Activated T-helper 1 cell treated with anti-CD3 and anti-CD28 coated beads, Interleukin-2, amount 50 U/mL, for 16 hours (primary cell): ENCODE data around the gene PPP1CA.
"Not testable (repeated sequence)": the region's sequence is repeated elsewhere in the genome, so short reads cannot be mapped to it uniquely, and the experiment has no call there.

Source experiments
- DNase-seq, 2 donors: peaks; one replicate each; pipeline ENCODE4 v3.0.0-alpha.2; 2020; ENCODE audit warnings: low read depth in 1 of 2, low spot score in 1 of 2

The PPP1CA gene

DNA sequence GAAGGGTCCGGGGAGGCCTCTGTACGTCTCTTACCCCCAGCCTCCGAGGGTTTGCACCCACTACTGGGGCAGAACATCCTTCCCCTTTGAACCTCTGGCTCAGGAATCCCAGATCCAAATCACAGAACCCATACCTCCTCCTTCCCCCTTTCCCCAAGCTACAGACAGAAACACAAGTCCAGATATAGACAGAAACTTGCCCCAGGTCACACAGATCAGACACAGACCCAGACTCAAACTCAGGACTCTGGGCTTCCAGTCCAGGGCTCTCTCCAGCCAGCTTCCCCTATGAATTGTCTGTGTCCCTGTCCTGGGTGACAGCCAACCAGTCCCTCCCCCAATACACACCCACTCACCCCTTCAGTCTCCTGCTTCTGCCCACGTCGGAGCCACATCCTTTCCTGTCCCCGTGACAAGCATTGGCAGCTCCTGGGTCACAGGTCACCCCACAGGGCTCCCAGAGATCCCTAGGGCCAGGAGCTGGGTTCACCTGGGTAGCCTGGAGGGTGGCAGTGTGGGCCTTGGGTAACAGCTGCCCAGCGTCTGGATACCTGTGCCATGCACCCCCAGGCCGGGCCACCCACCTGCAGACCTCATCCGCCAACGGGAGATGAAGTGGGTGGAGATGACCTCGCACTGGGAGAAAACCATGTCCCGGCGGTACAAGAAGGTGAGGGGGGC lies 3.0 kb upstream of the PPP1CA start:
- DNase-seq = no peak

DNA sequence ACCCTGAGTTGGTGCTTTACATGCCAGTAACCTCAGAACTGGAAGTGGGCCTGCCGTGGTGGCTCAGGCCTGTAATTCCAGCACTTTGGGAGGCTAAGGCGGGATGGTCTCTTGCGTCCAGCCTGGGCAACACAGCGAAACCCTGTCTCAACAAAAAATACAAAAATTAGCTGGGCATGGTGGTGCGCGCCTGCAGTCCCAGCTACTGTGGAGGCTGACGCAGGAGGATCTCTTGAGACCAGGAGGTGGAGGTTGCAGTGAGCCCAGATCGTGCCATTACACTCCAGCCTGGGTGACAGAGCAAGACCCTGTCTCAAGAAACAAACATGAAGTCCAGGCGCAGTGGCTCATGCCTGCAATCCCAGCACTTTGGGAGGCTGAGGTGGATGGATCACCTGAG lies 1.4 kb upstream of the PPP1CA start:
- DNase-seq = not testable (repeated sequence)

- not testable (repeated sequence) for DNase-seq
These were observed 658 bp upstream of the PPP1CA start for GRCh38 chr11:67402192-67402839.

DNA sequence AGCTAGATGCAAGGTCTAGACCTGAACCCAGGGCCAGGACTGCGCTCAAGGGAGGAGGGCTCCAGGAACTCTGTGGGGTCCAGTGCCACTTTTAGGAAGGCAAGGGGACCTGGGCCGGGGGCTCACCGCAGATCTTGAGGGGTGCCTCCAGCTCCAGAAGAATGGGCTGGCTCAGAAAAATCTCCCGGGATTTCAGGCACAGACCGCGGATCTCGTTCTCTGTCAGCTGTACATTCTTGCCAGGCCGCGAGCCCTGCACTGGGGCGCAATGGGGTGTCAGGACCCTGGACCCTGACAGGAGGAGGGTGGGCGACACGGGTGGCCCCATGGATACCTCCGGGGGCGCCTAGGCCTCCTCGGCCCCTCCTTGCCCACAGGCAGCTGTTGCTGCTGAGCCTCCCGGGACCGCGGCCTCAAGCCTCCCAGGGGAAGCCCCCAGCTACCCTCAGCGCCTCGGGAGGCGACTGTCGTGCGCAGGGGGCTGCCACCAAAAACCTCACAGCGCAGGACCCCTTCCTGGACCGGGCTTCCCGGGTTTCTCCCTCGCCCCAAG lies 640 bp downstream of the PPP1CA start:
- no peak for DNase-seq

- DNase-seq = no peak
These were observed 1.3 kb downstream of the PPP1CA start for GRCh38 chr11:67400251-67400941.

DNA sequence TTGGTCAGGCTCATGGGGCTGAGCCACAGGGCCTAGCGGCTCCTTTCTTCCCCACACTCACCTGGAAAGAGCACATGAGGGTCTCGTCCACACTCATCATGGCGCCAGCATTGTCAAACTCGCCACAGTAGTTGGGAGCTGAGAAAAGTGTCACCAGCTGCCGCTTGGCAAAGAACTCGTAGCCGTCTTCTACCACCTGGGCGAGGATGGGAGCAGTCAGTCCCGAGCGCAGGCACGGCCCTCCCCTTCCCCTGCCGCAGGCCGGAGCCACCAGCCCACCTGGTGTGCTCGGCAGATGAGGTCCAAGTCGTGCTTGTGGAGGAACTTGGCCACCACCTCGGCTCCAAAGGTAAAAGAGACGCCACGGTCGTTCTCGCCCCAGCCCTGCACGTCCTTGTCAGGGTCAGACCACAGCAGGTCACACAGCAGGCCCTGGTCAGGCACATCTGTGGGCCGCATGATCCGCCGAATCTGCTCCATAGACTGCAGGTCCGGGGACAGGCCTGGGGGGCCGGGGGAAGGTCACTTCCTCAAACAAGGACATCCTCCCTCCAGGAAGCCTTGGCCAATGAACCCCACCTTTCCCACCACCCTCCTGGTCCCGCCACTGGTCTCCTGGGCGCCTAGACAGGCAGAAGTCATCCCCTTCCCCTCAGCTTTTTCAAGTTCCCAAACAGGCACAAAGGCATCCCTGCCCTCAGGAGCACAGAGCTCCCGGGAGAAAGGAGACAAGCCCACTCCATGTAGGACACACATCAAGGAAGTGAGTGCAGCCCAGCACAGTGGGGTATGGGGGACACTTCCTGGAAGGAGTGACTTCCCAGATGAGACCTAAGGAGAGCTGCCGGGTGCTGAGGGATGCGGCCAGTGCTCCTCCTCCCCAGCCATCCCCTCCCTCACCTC lies 2.7 kb downstream of the PPP1CA start:
- no peak for DNase-seq

GRCh38 chr11:67397986-67398660 lies 3.5 kb downstream of the PPP1CA start:
- no peak for DNase-seq

DNA sequence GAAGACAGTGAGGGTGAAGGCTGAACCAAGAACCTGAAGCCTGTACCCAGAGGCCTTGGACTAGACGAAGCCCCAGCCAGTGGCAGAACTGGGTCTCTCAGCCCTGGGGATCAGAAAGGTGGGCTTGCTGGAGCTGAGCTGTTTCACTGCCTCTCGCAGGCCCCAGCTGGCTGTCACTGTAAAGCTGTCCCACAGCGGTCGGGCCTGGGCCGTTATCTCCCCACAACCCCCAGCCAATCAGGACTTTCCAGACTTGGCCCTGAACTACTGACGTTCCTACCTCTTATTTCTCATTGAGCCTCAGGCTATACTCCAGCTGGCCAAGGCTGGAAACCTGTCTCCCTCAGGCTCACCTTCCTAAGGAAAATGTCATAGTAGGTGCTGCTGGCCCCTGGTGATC lies 4.1 kb downstream of the PPP1CA start:
- no peak for DNase-seq

- no peak for DNase-seq
These were observed 4.9 kb downstream of the PPP1CA start for GRCh38 chr11:67396587-67397389.

DNA sequence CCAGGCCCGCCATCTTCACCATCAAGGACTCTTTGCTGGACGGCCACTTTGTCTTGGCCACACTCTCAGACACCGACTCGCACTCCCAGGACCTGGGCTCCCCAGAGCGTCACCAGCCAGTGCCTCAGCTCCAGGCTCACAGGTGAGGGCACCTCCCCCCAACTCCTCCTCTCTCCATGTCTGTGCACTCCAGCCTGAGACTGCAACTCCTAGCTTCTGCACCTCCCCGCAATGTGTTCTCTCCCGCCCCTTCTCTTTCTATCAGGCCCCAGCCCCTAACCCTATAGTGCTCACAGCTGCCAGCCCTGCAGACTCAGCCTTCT lies 5.4 kb downstream of the PPP1CA start:
- no peak for DNase-seq

DNA sequence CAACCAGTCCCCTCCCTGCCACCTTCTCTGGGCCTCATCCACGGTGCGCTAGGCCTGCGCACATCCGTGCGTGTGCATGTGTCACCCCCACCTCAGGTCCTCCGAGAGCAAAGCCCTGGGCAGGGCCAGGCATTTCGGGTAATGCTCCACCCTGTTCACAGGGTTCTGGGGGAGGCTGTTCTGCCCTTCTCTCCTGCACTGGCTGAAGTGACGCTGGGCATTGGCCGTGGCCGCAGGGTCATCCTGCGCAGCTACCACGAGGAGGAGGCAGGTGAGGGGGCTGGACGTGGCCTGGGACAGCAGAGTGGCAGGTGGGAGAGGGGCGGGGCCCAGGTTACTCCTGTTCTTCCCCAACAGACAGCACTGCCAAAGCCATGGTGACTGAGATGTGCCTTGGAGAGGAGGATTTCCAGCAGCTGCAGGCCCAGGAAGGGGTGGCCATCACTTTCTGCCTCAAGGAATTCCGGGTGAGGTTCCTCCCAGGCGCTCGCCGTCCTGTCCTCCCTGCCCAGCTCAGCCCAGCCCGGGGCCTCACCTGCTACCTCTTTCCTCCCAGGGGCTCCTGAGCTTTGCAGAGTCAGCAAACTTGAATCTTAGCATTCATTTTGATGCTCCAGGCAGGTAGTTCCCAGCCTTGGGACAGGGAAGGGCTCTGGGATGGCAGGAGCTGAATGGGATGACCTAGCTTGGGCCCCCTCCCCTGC lies 6.0 kb downstream of the PPP1CA start:
- no peak for DNase-seq

- DNase-seq = no peak
These were observed 7.7 kb downstream of the PPP1CA start for GRCh38 chr11:67393990-67394389.

GRCh38 chr11:67393437-67393836 lies 8.2 kb downstream of the PPP1CA start:
- DNase-seq = no peak

DNA sequence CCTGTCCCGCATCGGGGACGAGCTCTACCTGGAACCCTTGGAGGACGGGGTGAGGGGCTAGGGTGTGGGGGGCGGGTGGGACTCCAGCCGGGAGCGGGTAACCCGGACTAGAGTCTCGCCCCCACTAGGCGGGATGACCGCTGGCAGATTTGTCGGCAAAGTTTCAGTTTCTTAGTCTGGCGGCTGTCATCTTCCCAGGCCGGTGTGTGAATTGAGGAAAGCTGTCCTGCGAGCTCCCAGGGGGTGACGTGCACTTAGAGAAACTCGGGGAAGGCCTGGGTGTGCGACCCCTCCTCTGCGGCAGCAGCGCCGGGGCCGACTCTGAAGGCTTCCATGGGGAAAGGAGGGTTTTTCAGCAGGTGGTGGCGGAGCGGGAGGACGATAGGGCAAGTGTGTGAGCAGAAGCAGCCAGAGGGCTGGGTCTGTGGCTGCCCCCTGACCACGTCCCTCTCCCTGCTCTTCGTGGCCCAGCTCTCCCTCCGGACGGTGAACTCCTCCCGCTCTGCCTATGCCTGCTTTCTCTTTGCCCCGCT lies 9.4 kb downstream of the PPP1CA start:
- DNase-seq = no peak

- DNase-seq = peak; percentile 85 to 90
These were observed 10.1 kb downstream of the PPP1CA start, which contains the start of gene RAD9A for GRCh38 chr11:67391304-67392182. TSS of gene RAD9A (plus strand) at chr11:67391986. CDS start at chr11:67392045, 59 bp downstream.

DNA sequence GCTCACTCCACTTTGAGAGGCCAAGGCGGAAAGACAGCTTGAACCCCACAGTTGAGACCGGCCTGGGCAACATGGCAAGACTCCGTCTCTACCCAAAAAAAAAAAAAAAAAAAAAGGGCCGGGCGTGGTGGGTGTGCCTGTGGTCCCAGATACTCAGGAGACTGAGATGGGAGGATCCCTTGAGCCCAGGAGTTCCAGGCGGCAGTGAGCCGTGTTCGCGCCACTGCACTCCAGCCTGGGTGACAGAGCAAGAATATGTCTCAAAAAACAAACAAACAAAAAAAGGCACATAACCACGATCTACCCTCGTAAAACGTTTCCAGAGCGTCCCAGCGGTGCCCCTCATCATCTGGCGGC lies 10.7 kb downstream of the PPP1CA start:
- DNase-seq = no peak

GRCh38 chr11:67389477-67389876 lies 12.2 kb downstream of the PPP1CA start:
- DNase-seq = no peak

DNA sequence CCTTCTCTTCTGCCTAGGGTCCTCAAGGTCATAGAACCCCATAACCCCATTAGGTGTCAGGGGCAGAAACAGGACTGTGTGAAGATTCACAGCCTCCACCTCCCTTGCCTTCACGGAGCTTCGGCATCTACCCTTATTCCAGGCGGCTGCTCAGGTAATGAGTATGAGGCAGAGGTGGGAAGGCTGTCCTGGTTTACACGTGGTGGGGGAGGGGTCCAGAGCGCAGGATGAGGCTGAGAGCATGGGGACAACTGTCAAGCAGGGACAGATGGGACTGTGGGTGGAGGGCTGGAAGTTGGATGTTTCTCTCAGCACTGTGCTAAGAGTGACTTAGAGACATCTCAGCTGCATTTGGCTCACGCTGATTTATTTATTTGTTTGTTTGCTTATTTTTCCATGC lies 14.1 kb downstream of the PPP1CA start:
- DNase-seq = no peak
